GM23248 (cell line): ENCODE data around the gene ZNF665. TPM values are rescaled to one million over a fixed set of nuclear protein-coding genes. Genes with fewer than 3 reads are reported as not detected.

Experiments
- DNase-seq: peaks from one replicate; pipeline ENCODE4 v3.0.0-alpha.2; 2015
- H2AFZ ChIP-seq: fragments of 200-600 bp; sonication (generic); 2 replicates; pipeline ENCODE4 v1.6.1; 2016; ENCODE audit warnings: antibody characterized with exemption
- H3F3A ChIP-seq: fragments of 200-600 bp; sonication (generic); 2 replicates; pipeline ENCODE4 v1.6.1; 2016; ENCODE audit warnings: mild to moderate bottlenecking, antibody characterized with exemption, mixed run types; ENCODE audit not compliant: insufficient read depth
- H3K27ac ChIP-seq: fragments of 200-600 bp; sonication (generic); 2 replicates; pipeline ENCODE4 v1.5.1; 2016; ENCODE audit warnings: mild to moderate bottlenecking
- H3K27me3 ChIP-seq: fragments of 200-600 bp; sonication (generic); replicated peaks from 2 replicates; pipeline ENCODE4 v1.6.1; 2016; ENCODE audit warnings: mild to moderate bottlenecking; ENCODE audit not compliant: insufficient read depth
- H3K36me3 ChIP-seq: fragments of 200-600 bp; sonication (generic); 2 replicates; pipeline ENCODE4 v1.6.1; 2016; ENCODE audit warnings: low read depth, mild to moderate bottlenecking
- H3K4me1 ChIP-seq: fragments of 200-600 bp; sonication (generic); 2 replicates; pipeline ENCODE4 v1.6.1; 2016; ENCODE audit warnings: mild to moderate bottlenecking; ENCODE audit not compliant: insufficient read depth
- H3K4me2 ChIP-seq: fragments of 200-600 bp; sonication (generic); one replicate; pipeline ENCODE4 v1.6.1; 2016; ENCODE audit warnings: mild to moderate bottlenecking; ENCODE audit not compliant: unreplicated experiment
- H3K4me3 ChIP-seq: fragments of 200-600 bp; sonication (generic); 2 replicates; pipeline ENCODE4 v1.5.1; 2016; ENCODE audit warnings: mild to moderate bottlenecking
- H3K79me2 ChIP-seq: fragments of 200-600 bp; sonication (generic); 2 replicates; pipeline ENCODE4 v1.6.1; 2016; ENCODE audit warnings: mild to moderate bottlenecking; ENCODE audit not compliant: insufficient read depth
- H3K9ac ChIP-seq: fragments of 200-600 bp; sonication (generic); 2 replicates; pipeline ENCODE4 v1.6.1; 2016; ENCODE audit warnings: mild to moderate bottlenecking
- H3K9me2 ChIP-seq: fragments of 200-600 bp; sonication (generic); 2 replicates; pipeline ENCODE4 v1.6.1; 2016; ENCODE audit warnings: mixed run types, mild to moderate bottlenecking, moderate library complexity; ENCODE audit not compliant: insufficient read depth
- H3K9me3 ChIP-seq: fragments of 200-600 bp; sonication (generic); one replicate; pipeline ENCODE4 v1.6.1; 2017; ENCODE audit warnings: low read depth
- H4K20me1 ChIP-seq: fragments of 200-600 bp; sonication (generic); 2 replicates; pipeline ENCODE4 v1.6.0; 2016; ENCODE audit not compliant: insufficient read depth
- EZH2 ChIP-seq: fragments of 200-600 bp; sonication (generic); IDR thresholded peaks from 2 replicates; pipeline ENCODE4 v1.6.1; 2018; ENCODE audit warnings: antibody characterized with exemption, mild to moderate bottlenecking; ENCODE audit not compliant: insufficient read depth, poor library complexity, severe bottlenecking
- EZH2phosphoT487 ChIP-seq: fragments of 200-600 bp; sonication (generic); IDR thresholded peaks from 2 replicates; pipeline ENCODE4 v1.6.1; 2018; ENCODE audit warnings: antibody characterized with exemption, moderate library complexity, mild to moderate bottlenecking, low read depth; ENCODE audit not compliant: insufficient read depth
- WGBS, 2 experiments: methylation state at CpG; one replicate each; pipeline ENCODE4 v1.1.6; 2015 to 2017; ENCODE audit warnings: low lambda C conversion rate in 2 of 2, low coverage in 1 of 2; ENCODE audit errors: missing lambda C conversion rate in 2 of 2; 5-methylcytosine and 5-hydroxymethylcytosine counted together
- in situ Hi-C: fragments of 300-500 bp; cut with MboI; formaldehyde crosslinking; loops from 2 replicates; pipeline ENCODE4 v1.15.0; 2020
- polyA plus RNA-seq: library from polyadenylated mRNA; unstranded; fragments of >200 nt; fragmentation: Nextera tagmentation; extraction: Ambion mirVana; gene quantifications from 2 replicates; pipeline ENCODE4 v1.2.1, GENCODE V29; 2016
- total RNA-seq: library from RNA; depleted of rRNA; stranded (reverse); fragments of >200 nt; shearing (Covaris generic); gene quantifications from 2 replicates; pipeline ENCODE4 v1.2.3, GENCODE V29; 2014

ZNF665 gene
- total and polyA plus RNA-seq, 2 experiments from 2014 or later, result 2.8 to 3.8 TPM

GRCh38 chr19:53165691-53166091 lies 27.5 kb downstream of the ZNF665 start:
- Histone ChIP-seq H3K27ac (no peak overlapping the region), H3K36me3 (peaks cover 19% of the 10 kb centered on the region), H3F3A (no peaks in the 10 kb centered on the region), H2AFZ (no peak overlapping the region), H3K79me2 (no peaks in the 10 kb centered on the region), H3K4me1 (no peaks in the 10 kb centered on the region), H3K9me2 (no peaks in the 10 kb centered on the region), H3K9ac (no peak overlapping the region), H3K9me3 (peaks cover 5% of the 10 kb centered on the region), H3K27me3 (no peaks in the 10 kb centered on the region), H3K4me3 (no peak overlapping the region), H4K20me1 (no peaks in the 10 kb centered on the region), H3K4me2 (no peak overlapping the region)
- DNase-seq, result no peak
- TF ChIP-seq EZH2phosphoT487 (no peak), EZH2 (no peak)
- WGBS, 2 experiments, result 86 to 92% methylated on average over 3 of the region's 3 CpGs
- in situ Hi-C loops, result no loop called here

DNA sequence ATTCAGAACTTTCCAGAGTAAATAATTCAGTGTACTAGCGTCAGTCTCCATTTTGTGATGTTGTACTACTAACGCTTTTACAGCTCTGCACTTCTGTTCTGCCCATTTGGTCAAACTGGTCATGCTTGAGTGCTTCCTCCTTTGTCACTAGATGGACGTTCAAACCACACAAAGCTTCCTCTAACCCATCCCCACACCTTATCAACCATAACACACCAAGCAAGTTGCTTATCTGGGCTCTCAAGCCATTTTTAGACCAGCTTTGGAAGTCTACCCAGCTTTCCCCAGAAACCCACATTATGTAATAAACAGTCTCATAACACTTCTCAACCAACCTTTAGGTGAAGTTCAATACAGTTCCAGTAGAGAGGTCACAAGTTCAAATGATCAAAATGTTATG lies 32.0 kb downstream of the ZNF665 start:
- H3K36me3 ChIP-seq, result peaks cover 17% of the 10 kb centered on the region
- peaks cover 12% of the 10 kb centered on the region; the same call in 1 of the 2 replicates for H3K4me1 ChIP-seq
- no peak for DNase-seq
- no peaks in the 10 kb centered on the region for H3K9me2 ChIP-seq
- no peak for TF ChIP-seq EZH2phosphoT487
- no peak for TF ChIP-seq EZH2
- in situ Hi-C loops, result no loop called here
- H3K9ac ChIP-seq, result no peak overlapping the region
- no peaks in the 10 kb centered on the region for H4K20me1 ChIP-seq
- WGBS, 2 experiments, result 75 to 80% methylated on average over 3 of the region's 3 CpGs
- H2AFZ ChIP-seq, result no peak overlapping the region
- no peak overlapping the region for H3K4me3 ChIP-seq
- no peaks in the 10 kb centered on the region for H3K27me3 ChIP-seq
- peaks cover 15% of the 10 kb centered on the region for H3K79me2 ChIP-seq
- H3K4me2 ChIP-seq, result no peak overlapping the region
- H3K9me3 ChIP-seq, result peaks cover 5% of the 10 kb centered on the region
- 0 out of 2 replicates have a peak, but pooled peaks cover 3% of the 10 kb centered on the region for H3F3A ChIP-seq
- no peak overlapping the region for H3K27ac ChIP-seq

DNA sequence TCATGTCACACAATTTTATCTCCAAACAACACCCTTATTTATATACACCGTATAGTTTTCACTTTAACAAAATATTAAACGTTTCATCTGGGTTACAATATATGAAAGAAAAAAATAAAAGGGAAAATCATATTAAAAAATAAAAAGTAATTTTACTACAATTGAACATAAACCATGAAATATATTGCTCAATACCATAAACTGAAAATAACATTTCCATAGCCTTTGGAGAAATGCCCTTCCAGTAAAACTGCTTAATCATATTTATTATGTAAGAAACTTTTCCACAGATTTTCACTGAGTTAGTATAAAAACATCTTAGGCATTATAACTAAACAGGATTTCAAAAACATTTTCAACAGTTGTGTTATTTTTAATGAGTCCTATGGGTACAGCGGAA lies 32.8 kb downstream of the ZNF665 start:
- Histone ChIP-seq H3K4me3 (no peak overlapping the region), H3K4me1 (peaks cover 12% of the 10 kb centered on the region; the same call in 1 of the 2 replicates), H3K27ac (no peak overlapping the region), H3K79me2 (peaks cover 18% of the 10 kb centered on the region), H3K4me2 (no peak overlapping the region), H3K9me3 (peaks cover 5% of the 10 kb centered on the region), H3K9ac (no peak overlapping the region), H3K9me2 (no peaks in the 10 kb centered on the region), H3K27me3 (no peaks in the 10 kb centered on the region), H3K36me3 (peaks cover 9% of the 10 kb centered on the region; the same call in 1 of the 2 replicates), H4K20me1 (no peaks in the 10 kb centered on the region), H3F3A (0 out of 2 replicates have a peak, but pooled peaks cover 3% of the 10 kb centered on the region), H2AFZ (no peak overlapping the region)
- no peak for DNase-seq
- in situ Hi-C loops, result no loop called here
- no peak for TF ChIP-seq EZH2phosphoT487
- TF ChIP-seq EZH2, result no peak
- WGBS, 2 experiments, result 83 to 84% methylated on average over 3 of the region's 3 CpGs

DNA sequence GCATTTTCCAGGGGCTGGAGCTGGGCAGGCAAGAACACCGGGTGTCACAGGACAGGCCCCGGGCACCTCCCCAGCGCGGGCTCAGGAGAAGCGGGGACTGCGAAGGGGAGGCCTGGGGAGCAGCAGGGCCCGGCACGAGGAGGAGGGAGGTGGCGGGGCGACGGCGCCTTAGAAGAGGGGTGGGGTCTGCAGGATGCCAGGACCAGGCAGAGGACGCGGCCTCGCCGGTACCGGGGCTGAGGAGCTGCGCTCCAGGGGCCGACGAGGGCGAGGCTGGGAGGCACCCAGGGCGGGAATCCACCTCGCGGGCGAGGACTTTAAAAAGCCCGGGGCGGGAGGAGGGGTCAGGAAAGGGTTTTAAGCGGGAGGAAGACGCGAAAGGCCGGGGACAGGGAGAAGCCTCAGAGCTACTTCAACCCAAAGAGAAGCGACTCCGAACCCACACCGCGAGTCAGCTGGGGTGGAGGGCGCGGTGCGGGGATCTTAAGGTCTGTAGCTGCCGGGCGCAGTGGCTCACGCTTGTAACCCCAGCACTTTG lies 35.0 kb downstream of the ZNF665 start:
- Histone ChIP-seq H3K79me2 (peaks cover 32% of the 10 kb centered on the region), H3K27ac (no peak overlapping the region), H3K36me3 (no peaks in the 10 kb centered on the region), H3K27me3 (no peaks in the 10 kb centered on the region), H3K9me3 (no peaks in the 10 kb centered on the region), H2AFZ (peak overlapping the region; percentile 99), H3K9me2 (no peaks in the 10 kb centered on the region), H3F3A (0 out of 2 replicates have a peak, but pooled peaks cover 3% of the 10 kb centered on the region), H3K4me1 (peaks cover 12% of the 10 kb centered on the region; the same call in 1 of the 2 replicates), H3K4me3 (peak overlapping the region; percentile 94), H3K9ac (peak overlapping the region; percentile 80), H3K4me2 (peak overlapping the region; percentile 66), H4K20me1 (no peaks in the 10 kb centered on the region)
- WGBS, 2 experiments, result 2 to 4% methylated on average over 28 to 41 of the region's 41 CpGs
- TF ChIP-seq EZH2, result no peak
- TF ChIP-seq EZH2phosphoT487, result no peak
- in situ Hi-C loops, result no loop called here
- DNase-seq, result peak; percentile 69

GRCh38 chr19:53157626-53158025 lies 35.5 kb downstream of the ZNF665 start:
- Histone ChIP-seq H3F3A (0 out of 2 replicates have a peak, but pooled peaks cover 3% of the 10 kb centered on the region), H3K9me2 (no peaks in the 10 kb centered on the region), H3K36me3 (peaks cover 3% of the 10 kb centered on the region; the same call in 1 of the 2 replicates), H3K4me1 (peaks cover 12% of the 10 kb centered on the region; the same call in 1 of the 2 replicates), H3K27ac (no peak overlapping the region), H3K9me3 (no peaks in the 10 kb centered on the region), H4K20me1 (no peaks in the 10 kb centered on the region), H3K9ac (peak overlapping the region; percentile 80), H3K27me3 (no peaks in the 10 kb centered on the region), H2AFZ (peak overlapping the region; percentile 99), H3K79me2 (peaks cover 32% of the 10 kb centered on the region), H3K4me3 (peak overlapping the region; percentile 94), H3K4me2 (peak overlapping the region; percentile 66)
- 5 to 10% methylated on average over 5 to 7 of the region's 7 CpGs for WGBS, 2 experiments
- in situ Hi-C loops, result no loop called here
- DNase-seq, result peak; percentile 46
- no peak for TF ChIP-seq EZH2
- TF ChIP-seq EZH2phosphoT487, result no peak
